HepG2 (cell line): Measurements from ENCODE around the gene HOXC5. TPM values are rescaled to one million over a fixed set of nuclear protein-coding genes. Genes with fewer than 3 reads are reported as not detected.

Experiments
- DZIP1 ChIP-seq: sonication (generic); formaldehyde crosslinking; IDR thresholded peaks from 2 replicates; pipeline ENCODE4 v1.5.0; 2020; ENCODE audit warnings: mild to moderate bottlenecking, missing genetic modification reagents
- ERF ChIP-seq: IDR thresholded peaks from 2 replicates; pipeline ENCODE4 v1.6.1; 2018; ENCODE audit warnings: missing biosample characterization, missing genetic modification reagents
- HDAC1 ChIP-seq: sonication (generic); formaldehyde crosslinking; IDR thresholded peaks from 2 replicates; pipeline ENCODE4 v1.5.1; 2020; ENCODE audit warnings: mild to moderate bottlenecking, missing genetic modification reagents
- KAT8 ChIP-seq: IDR thresholded peaks from 2 replicates; pipeline ENCODE4 v1.6.1; 2016; ENCODE audit warnings: missing genetic modification reagents, missing compliant biosample characterization
- MED1 ChIP-seq: sonication (generic); formaldehyde crosslinking; IDR thresholded peaks from 2 replicates; pipeline ENCODE4 v1.4.0; 2020; ENCODE audit warnings: missing genetic modification reagents
- PATZ1 ChIP-seq: sonication (generic); formaldehyde crosslinking; IDR thresholded peaks from 2 replicates; pipeline ENCODE4 v1.4.0; 2020; ENCODE audit warnings: missing genetic modification reagents
- POLR2AphosphoS5 ChIP-seq: IDR thresholded peaks from 2 replicates; pipeline ENCODE4 v1.6.1; 2012; ENCODE audit warnings: low read depth, low read length
- RNF2 ChIP-seq: fragments of 450-650 bp; conservative IDR thresholded peaks from 2 replicates; pipeline ENCODE4 v1.6.1; 2016; ENCODE audit warnings: low read depth
- ZNF432 ChIP-seq: sonication (generic); formaldehyde crosslinking; IDR thresholded peaks from 2 replicates; pipeline ENCODE4 v1.5.0; 2020; ENCODE audit warnings: missing genetic modification reagents, mild to moderate bottlenecking, borderline replicate concordance
- ZNF441 ChIP-seq: sonication (generic); formaldehyde crosslinking; IDR thresholded peaks from 2 replicates; pipeline ENCODE4 v1.7.0; 2021; ENCODE audit warnings: missing genetic modification reagents, borderline replicate concordance
- ZNF564 ChIP-seq: sonication (generic); formaldehyde crosslinking; IDR thresholded peaks from 2 replicates; pipeline ENCODE4 v1.8.1; 2023; ENCODE audit warnings: mild to moderate bottlenecking, missing genetic modification reagents
- ZNF777 ChIP-seq: sonication (generic); formaldehyde crosslinking; IDR thresholded peaks from 2 replicates; pipeline ENCODE4 v1.4.0; 2020; ENCODE audit warnings: missing genetic modification reagents
- polyA plus RNA-seq, 8 experiments: library from polyadenylated mRNA; depleted of rRNA in 3 of 8; stranded (reverse) in 7 of 8; unstranded in 1 of 8; fragments of >200 nt; fragmentation: Illumina TruSeq in 4 of 8; extraction: Trizol in 4 of 8; gene quantifications; 2 replicates each; pipeline versions ENCODE4 v1.2.1 to v1.2.3, GENCODE V29; 2011 to 2016; ENCODE audit warnings: low read depth in 4 of 8, missing spikeins in 1 of 8, mixed read lengths in 1 of 8; ENCODE audit not compliant: insufficient read depth in 1 of 8
- total RNA-seq, 5 experiments: library from RNA; depleted of rRNA; stranded (reverse); fragments of >200 nt; fragmentation: Illumina TruSeq; extraction: Trizol; gene quantifications; 2 replicates each; pipeline ENCODE4 v1.2.3, GENCODE V29; 2016; ENCODE audit warnings: low read depth in 1 of 5
- TF ChIP-seq, protein P1 (sequence below): sonication (generic); formaldehyde crosslinking; IDR thresholded peaks from 2 replicates; pipeline ENCODE4 v1.9.0; 2022; ENCODE audit warnings: missing genetic modification reagents, mild to moderate bottlenecking, borderline replicate concordance
- TF ChIP-seq, protein P2 (sequence below): sonication (generic); formaldehyde crosslinking; IDR thresholded peaks from one replicate; pipeline ENCODE4 v1.5.1; 2020; ENCODE audit warnings: mild to moderate bottlenecking, missing genetic modification reagents; ENCODE audit errors: not compliant biosample characterization

The HOXC5 gene
- total and polyA plus RNA-seq, 2 of the 13 experiments (the other 11 are each of a cell fraction or from before 2014, with no cell fraction given) = not detected

GRCh38 chr12:53994264-53995001, 38.4 kb upstream of the HOXC5 start (continued):
- TF ChIP-seq, protein P1, sequence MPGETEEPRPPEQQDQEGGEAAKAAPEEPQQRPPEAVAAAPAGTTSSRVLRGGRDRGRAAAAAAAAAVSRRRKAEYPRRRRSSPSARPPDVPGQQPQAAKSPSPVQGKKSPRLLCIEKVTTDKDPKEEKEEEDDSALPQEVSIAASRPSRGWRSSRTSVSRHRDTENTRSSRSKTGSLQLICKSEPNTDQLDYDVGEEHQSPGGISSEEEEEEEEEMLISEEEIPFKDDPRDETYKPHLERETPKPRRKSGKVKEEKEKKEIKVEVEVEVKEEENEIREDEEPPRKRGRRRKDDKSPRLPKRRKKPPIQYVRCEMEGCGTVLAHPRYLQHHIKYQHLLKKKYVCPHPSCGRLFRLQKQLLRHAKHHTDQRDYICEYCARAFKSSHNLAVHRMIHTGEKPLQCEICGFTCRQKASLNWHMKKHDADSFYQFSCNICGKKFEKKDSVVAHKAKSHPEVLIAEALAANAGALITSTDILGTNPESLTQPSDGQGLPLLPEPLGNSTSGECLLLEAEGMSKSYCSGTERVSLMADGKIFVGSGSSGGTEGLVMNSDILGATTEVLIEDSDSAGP (CRISPR knock-in tag) = peak; percentile 41; the same call in 1 of the 2 replicates
- TF ChIP-seq ZNF777 (CRISPR knock-in tag) (peak; percentile 57; the same call in 1 of the 2 replicates), MED1 (peak; percentile 39; the same call in 1 of the 2 replicates), ERF (CRISPR knock-in tag) (0 out of 2 replicates have a peak, but pooled peaks have one; percentile 19), DZIP1 (peak; percentile 23; the same call in 1 of the 2 replicates), ZNF564 (no peak), HDAC1 (CRISPR knock-in tag) (peak; percentile 37; the same call in 1 of the 2 replicates), ZNF441 (CRISPR knock-in tag) (peak; percentile 64; the same call in 1 of the 2 replicates), POLR2AphosphoS5 (no peak), PATZ1 (CRISPR knock-in tag) (peak; percentile 77), RNF2 (peak; percentile 56; the same call in 1 of the 2 replicates), KAT8 (CRISPR knock-in tag) (peak; percentile 55), ZNF432 (CRISPR knock-in tag) (no peak)
- TF ChIP-seq, protein P2, sequence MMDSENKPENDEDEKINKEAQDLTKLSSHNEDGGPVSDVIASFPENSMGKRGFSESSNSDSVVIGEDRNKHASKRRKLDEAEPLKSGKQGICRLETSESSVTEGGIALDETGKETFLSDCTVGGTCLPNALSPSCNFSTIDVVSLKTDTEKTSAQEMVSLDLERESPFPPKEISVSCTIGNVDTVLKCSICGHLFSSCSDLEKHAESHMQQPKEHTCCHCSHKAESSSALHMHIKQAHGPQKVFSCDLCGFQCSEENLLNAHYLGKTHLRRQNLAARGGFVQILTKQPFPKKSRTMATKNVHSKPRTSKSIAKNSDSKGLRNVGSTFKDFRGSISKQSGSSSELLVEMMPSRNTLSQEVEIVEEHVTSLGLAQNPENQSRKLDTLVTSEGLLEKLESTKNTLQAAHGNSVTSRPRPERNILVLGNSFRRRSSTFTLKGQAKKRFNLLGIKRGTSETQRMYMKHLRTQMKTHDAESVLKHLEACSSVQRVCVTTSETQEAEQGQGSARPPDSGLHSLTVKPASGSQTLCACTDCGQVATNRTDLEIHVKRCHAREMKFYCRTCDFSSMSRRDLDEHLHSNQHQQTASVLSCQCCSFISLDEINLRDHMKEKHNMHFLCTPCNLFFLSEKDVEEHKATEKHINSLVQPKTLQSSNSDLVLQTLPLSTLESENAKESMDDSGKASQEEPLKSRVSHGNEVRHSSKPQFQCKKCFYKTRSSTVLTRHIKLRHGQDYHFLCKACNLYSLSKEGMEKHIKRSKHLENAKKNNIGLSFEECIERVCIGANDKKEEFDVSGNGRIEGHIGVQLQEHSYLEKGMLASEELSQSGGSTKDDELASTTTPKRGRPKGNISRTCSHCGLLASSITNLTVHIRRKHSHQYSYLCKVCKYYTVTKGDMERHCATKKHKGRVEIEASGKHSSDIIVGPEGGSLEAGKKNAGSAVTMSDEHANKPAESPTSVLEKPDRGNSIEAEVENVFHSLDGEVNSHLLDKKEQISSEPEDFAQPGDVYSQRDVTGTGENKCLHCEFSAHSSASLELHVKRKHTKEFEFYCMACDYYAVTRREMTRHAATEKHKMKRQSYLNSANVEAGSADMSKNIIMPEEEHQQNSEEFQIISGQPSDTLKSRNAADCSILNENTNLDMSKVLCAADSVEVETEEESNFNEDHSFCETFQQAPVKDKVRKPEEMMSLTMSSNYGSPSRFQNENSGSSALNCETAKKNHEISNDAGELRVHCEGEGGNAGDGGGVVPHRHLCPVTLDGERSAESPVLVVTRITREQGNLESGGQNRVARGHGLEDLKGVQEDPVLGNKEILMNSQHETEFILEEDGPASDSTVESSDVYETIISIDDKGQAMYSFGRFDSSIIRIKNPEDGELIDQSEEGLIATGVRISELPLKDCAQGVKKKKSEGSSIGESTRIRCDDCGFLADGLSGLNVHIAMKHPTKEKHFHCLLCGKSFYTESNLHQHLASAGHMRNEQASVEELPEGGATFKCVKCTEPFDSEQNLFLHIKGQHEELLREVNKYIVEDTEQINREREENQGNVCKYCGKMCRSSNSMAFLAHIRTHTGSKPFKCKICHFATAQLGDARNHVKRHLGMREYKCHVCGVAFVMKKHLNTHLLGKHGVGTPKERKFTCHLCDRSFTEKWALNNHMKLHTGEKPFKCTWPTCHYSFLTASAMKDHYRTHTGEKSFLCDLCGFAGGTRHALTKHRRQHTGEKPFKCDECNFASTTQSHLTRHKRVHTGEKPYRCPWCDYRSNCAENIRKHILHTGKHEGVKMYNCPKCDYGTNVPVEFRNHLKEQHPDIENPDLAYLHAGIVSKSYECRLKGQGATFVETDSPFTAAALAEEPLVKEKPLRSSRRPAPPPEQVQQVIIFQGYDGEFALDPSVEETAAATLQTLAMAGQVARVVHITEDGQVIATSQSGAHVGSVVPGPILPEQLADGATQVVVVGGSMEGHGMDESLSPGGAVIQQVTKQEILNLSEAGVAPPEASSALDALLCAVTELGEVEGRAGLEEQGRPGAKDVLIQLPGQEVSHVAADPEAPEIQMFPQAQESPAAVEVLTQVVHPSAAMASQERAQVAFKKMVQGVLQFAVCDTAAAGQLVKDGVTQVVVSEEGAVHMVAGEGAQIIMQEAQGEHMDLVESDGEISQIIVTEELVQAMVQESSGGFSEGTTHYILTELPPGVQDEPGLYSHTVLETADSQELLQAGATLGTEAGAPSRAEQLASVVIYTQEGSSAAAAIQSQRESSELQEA (CRISPR knock-in tag) = peak; percentile 66
